Neutrophil (primary cell): ENCODE results near the gene PACC1.

Source experiments
- H3K27ac ChIP-seq: fragments of 200-600 bp; sonication (generic); 2 replicates; pipeline ENCODE4 v1.5.1; 2016; ENCODE audit warnings: mild to moderate bottlenecking, moderate library complexity
- H3K27me3 ChIP-seq: fragments of 200-600 bp; sonication (generic); 2 replicates; pipeline ENCODE4 v1.6.0; 2016; ENCODE audit warnings: mild to moderate bottlenecking
- H3K36me3 ChIP-seq: fragments of 200-600 bp; sonication (generic); 2 replicates; pipeline ENCODE4 v1.5.1; 2017
- H3K4me1 ChIP-seq, 2 experiments: fragments of 200-600 bp in 1 of 2; sonication (generic) in 1 of 2; 1 replicate in 1 of 2; 2 replicates in 1 of 2; pipeline versions ENCODE4 v1.5.1 to v1.6.1; 2013 to 2016; ENCODE audit warnings: low read depth in 1 of 2, low read length in 1 of 2, mild to moderate bottlenecking in 1 of 2, moderate library complexity in 1 of 2; ENCODE audit not compliant: control insufficient read depth in 1 of 2, insufficient read depth in 1 of 2
- H3K4me3 ChIP-seq, 2 experiments: fragments of 200-600 bp in 1 of 2; sonication (generic) in 1 of 2; 1 replicate in 1 of 2; 2 replicates in 1 of 2; pipeline ENCODE4 v1.5.1; 2013 to 2016; ENCODE audit warnings: low read depth in 1 of 2, low read length in 1 of 2, mild to moderate bottlenecking in 1 of 2, moderate library complexity in 1 of 2
- H3K9me3 ChIP-seq: fragments of 200-600 bp; sonication (generic); 2 replicates; pipeline ENCODE4 v1.5.1; 2016
- CTCF ChIP-seq: fragments of 200-600 bp; sonication (generic); IDR thresholded peaks from 2 replicates; pipeline ENCODE4 v1.5.1; 2016; ENCODE audit warnings: antibody characterized with exemption

The PACC1 gene

DNA sequence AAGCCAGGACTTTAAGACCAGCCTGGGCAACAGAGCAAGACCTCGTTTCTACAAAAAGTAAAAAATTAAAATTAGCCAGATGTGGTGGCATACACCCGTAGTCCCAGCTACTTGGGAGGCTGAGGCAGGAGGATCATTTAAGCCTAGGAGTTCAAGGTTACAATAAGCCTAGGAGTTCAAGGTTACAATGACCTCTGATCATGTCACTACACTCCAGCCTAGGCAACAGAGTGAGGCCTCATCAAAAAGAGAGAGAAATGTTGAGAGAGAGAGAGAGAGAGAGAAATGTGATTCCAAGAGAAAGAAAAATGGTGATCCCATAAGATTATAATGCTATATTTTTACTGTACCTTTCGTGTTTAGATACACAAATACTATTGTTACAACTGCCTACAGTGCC is 60.2 kb downstream of the PACC1 start:
- Histone ChIP-seq H3K4me3 (no peak overlapping the region), H3K36me3 (peaks cover 84% of the 10 kb centered on the region), H3K27ac (no peak overlapping the region), H3K9me3 (no peaks in the 10 kb centered on the region), H3K4me1 (no peaks in the 10 kb centered on the region), H3K27me3 (no peaks in the 10 kb centered on the region)
- no peak for TF ChIP-seq CTCF

DNA sequence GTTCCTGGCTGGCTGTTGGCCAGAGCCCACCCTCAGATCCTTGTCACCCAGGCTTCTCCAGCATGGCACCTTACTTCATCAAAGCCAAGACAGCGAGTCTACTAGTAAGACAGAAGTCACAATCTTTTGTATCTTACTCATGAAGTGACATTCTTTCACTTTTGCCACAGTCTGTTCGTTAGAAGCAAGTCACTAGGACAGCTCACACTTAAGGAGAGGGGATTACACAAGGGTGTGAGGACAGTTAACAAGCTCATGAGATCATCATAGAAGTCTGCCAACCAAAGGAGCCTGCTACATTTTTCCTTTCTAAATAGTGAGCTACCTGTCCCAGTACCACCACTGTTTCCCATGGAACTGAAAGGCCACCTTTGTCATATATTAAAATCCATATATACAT is 61.5 kb downstream of the PACC1 start:
- H3K4me3 ChIP-seq: no peak overlapping the region
- no peaks in the 10 kb centered on the region for H3K9me3 ChIP-seq
- H3K4me1 ChIP-seq: no peaks in the 10 kb centered on the region
- TF ChIP-seq CTCF: no peak
- peaks cover 84% of the 10 kb centered on the region for H3K36me3 ChIP-seq
- no peaks in the 10 kb centered on the region for H3K27me3 ChIP-seq
- no peak overlapping the region for H3K27ac ChIP-seq

GRCh38 chr1:212351588-212352362 is 62.9 kb downstream of the PACC1 start:
- Histone ChIP-seq H3K36me3 (peaks cover 84% of the 10 kb centered on the region), H3K4me1 (no peaks in the 10 kb centered on the region), H3K27ac (no peak overlapping the region), H3K9me3 (no peaks in the 10 kb centered on the region), H3K4me3 (no peak overlapping the region), H3K27me3 (no peaks in the 10 kb centered on the region)
- TF ChIP-seq CTCF: no peak

- Histone ChIP-seq H3K4me1 (no peaks in the 10 kb centered on the region), H3K27me3 (no peaks in the 10 kb centered on the region), H3K36me3 (peaks cover 96% of the 10 kb centered on the region), H3K27ac (no peak overlapping the region), H3K9me3 (no peaks in the 10 kb centered on the region), H3K4me3 (no peak overlapping the region)
- no peak for TF ChIP-seq CTCF
Observed at GRCh38 chr1:212346601-212347000, 68.1 kb downstream of the PACC1 start.

DNA sequence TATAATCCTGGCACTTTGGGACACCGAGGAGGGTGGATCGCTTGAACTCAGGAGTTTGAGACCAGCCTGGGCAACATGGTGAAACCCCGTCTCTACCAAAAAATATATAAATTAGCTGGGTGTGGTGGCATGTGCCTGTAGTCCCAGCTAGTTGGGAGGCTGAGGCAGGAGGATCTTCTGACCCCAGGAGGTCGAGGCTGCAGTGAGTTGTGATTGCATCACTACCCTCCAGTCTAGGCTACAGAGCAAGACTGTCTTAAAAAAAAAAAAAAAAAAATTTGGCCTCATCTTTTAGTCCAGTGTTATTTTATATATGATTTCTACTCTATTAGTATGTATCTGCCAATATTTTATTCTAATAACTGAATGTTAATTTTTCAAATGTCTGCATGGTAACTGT is 69.8 kb downstream of the PACC1 start:
- Histone ChIP-seq H3K36me3 (peaks cover 87% of the 10 kb centered on the region), H3K9me3 (no peaks in the 10 kb centered on the region), H3K4me3 (no peak overlapping the region), H3K27me3 (no peaks in the 10 kb centered on the region), H3K4me1 (no peaks in the 10 kb centered on the region), H3K27ac (no peak overlapping the region)
- TF ChIP-seq CTCF: no peak
